GM21381 (cell line): ENCODE data around the gene UHMK1.
A peak's percentile ranks its signal among the peaks of the same experiment; 100 is the strongest.

ENCODE experiments used
- ATAC-seq: cut with Tn5 transposase; IDR thresholded peaks from one replicate; pipeline ENCODE4 v1.9.1; 2021; ENCODE audit warnings: mild to moderate bottlenecking, moderate library complexity; ENCODE audit not compliant: unreplicated experiment

The UHMK1 gene

GRCh38 chr1:162502928-162503327 lies 5.3 kb downstream of the UHMK1 start:
- ATAC-seq: no peak

GRCh38 chr1:162527314-162527713 lies 29.7 kb downstream of the UHMK1 start:
- ATAC-seq: no peak

- ATAC-seq: peak; percentile 95
Measured at GRCh38 chr1:162530307-162530987, 32.8 kb downstream of the UHMK1 start.

- no peak for ATAC-seq
Measured at GRCh38 chr1:162530988-162531319, 33.3 kb downstream of the UHMK1 start.

GRCh38 chr1:162535501-162535900 lies 37.9 kb downstream of the UHMK1 start:
- ATAC-seq: no peak

- ATAC-seq: no peak
Measured at GRCh38 chr1:162536511-162536910, 38.9 kb downstream of the UHMK1 start.

GRCh38 chr1:162537216-162537615 lies 39.6 kb downstream of the UHMK1 start:
- no peak for ATAC-seq

- ATAC-seq: no peak
Measured at GRCh38 chr1:162538815-162539431, 41.3 kb downstream of the UHMK1 start.

GRCh38 chr1:162541619-162542141 lies 44.1 kb downstream of the UHMK1 start:
- ATAC-seq: no peak

GRCh38 chr1:162543228-162543627 lies 45.6 kb downstream of the UHMK1 start:
- no peak for ATAC-seq

- no peak for ATAC-seq
Measured at GRCh38 chr1:162548170-162548569, 50.6 kb downstream of the UHMK1 start.

- ATAC-seq: no peak
Measured at GRCh38 chr1:162549001-162549400, 51.4 kb downstream of the UHMK1 start.

- ATAC-seq: no peak
Measured at GRCh38 chr1:162550925-162551324, 53.3 kb downstream of the UHMK1 start.

- no peak for ATAC-seq
Measured at GRCh38 chr1:162551969-162552683, 54.5 kb downstream of the UHMK1 start.

- ATAC-seq: no peak
Measured at GRCh38 chr1:162552684-162553252, 55.1 kb downstream of the UHMK1 start.

GRCh38 chr1:162554258-162554657 lies 56.6 kb downstream of the UHMK1 start:
- ATAC-seq: no peak

- no peak for ATAC-seq
Measured at GRCh38 chr1:162557536-162557935, 59.9 kb downstream of the UHMK1 start.

- no peak for ATAC-seq
Measured at GRCh38 chr1:162560303-162561036, 62.9 kb downstream of the UHMK1 start.

- peak; percentile 92 for ATAC-seq
Measured at GRCh38 chr1:162561037-162561615, 63.5 kb downstream of the UHMK1 start.

GRCh38 chr1:162561616-162562469 lies 64.2 kb downstream of the UHMK1 start, which contains the start of gene UAP1:
UAP1 (plus strand) TSS chr1:162561722; CDS start chr1:162566069, 4,347 bp downstream.
- ATAC-seq: peak; percentile 32
